Urinary bladder (tissue), 4 donors: Measurements from ENCODE around the gene COX7C. TPM values are rescaled to one million over a fixed set of nuclear protein-coding genes. Genes with fewer than 3 reads are reported as not detected.
"Not testable (repeated sequence)": the region's sequence is repeated elsewhere in the genome, so short reads cannot be mapped to it uniquely, and the experiment has no call there.

ENCODE experiments used
- DNase-seq: peaks from one replicate; pipeline ENCODE4 v3.0.0-alpha.2; 2015; ENCODE audit errors: extremely low spot score
- H3K27ac ChIP-seq: one replicate; pipeline ENCODE4 v1.5.1; 2013; ENCODE audit warnings: low read depth, mild to moderate bottlenecking, moderate library complexity
- H3K36me3 ChIP-seq: one replicate; pipeline ENCODE4 v1.6.1; 2013; ENCODE audit warnings: mild to moderate bottlenecking, moderate library complexity; ENCODE audit not compliant: insufficient read depth
- H3K4me1 ChIP-seq: one replicate; pipeline ENCODE4 v1.6.1; 2013; ENCODE audit warnings: mild to moderate bottlenecking, moderate library complexity; ENCODE audit not compliant: insufficient read depth
- H3K4me3 ChIP-seq: one replicate; pipeline ENCODE4 v1.5.1; 2013; ENCODE audit warnings: low read depth, low read length
- WGBS: extraction: QIAGEN DNeasy Blood & Tissue Kit; methylation state at CpG from one replicate; pipeline ENCODE4 v1.1.7; 2013; 5-methylcytosine and 5-hydroxymethylcytosine counted together
- polyA plus RNA-seq: library from polyadenylated mRNA; stranded (reverse); fragments of 200-250 nt; gene quantifications from one replicate; pipeline ENCODE4 v1.2.3, GENCODE V29; 2013
- small RNA-seq: library from RNA; depleted of rRNA; stranded (forward); fragments of <200 nt; gene quantifications from one replicate; pipeline ENCODE3, GENCODE V24; 2014
- total RNA-seq: library from RNA; depleted of rRNA; stranded (reverse); fragments of >200 nt; gene quantifications from one replicate; pipeline ENCODE4 v1.2.3, GENCODE V29; 2014
- donor health status: healthy with polysubstance abuse.
- donor health status: healthy.

The COX7C gene
- total and polyA plus RNA-seq, 2 donors = 339 to 908 TPM

DNA sequence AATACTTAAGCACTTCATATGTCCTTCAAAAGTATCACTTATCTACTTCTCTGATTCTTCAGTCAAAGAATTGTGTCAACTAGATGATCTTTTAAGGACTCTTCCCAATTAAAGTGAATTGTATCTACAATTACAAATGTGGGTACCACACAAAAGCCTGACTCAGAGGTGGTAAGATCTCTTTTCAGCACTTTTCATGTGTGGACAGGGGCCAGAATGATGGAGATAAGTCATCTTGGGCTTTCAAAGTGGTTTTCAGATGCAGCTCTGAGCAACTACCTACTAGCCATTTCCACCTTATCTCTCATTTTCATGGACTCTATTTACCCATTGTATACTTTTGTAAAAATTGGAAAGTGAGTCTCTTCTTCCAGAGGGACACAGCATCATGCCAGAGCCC is 8.4 kb downstream of the COX7C start:
- no peak for DNase-seq
- no peak overlapping the region for H3K27ac ChIP-seq
- no peaks in the 10 kb centered on the region for H3K4me1 ChIP-seq
- H3K4me3 ChIP-seq = no peak overlapping the region
- H3K36me3 ChIP-seq = peaks cover 2% of the 10 kb centered on the region

DNA sequence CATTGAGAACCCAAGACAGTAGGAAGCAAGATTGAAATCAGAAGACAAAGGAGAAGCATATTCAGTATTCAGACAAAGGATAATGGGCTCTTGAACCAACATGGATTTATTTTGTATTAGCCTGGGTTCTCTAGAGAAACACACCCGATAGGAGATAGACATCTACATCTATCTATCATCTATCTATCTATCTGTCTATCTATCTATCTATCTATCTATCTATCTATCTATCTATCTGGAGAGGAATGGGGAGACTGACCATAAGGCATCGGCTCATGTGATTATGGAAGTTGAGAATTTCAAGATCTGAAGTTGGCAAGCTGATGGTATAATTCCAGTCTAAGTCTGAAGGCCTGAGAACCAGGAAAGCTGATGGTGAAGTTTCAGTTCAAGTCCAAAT is 13.4 kb downstream of the COX7C start:
- WGBS = 96% methylated on average over 2 of the region's 2 CpGs
- DNase-seq = no peak
- Histone ChIP-seq H3K27ac (no peak overlapping the region), H3K4me1 (no peaks in the 10 kb centered on the region), H3K36me3 (no peaks in the 10 kb centered on the region), H3K4me3 (no peak overlapping the region)

DNA sequence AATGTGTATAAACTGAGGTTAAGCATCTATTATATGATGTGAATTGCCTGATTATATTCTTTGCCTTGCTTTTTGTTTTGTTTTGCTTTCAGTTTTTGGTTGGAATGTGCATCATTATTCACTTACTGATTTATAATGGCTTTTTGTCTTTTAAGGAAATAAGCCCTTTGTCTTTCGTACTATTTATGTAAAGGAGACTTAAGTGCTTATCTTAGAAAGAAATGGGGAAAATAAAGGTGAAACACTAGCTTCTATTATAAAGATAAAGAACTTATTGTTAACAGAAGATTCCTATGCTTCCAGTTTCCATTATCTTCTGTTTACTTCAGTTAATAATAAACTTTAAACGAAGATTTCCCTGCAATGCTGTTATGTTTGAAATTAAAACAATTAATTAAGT is 23.3 kb downstream of the COX7C start:
- no peak overlapping the region for H3K4me3 ChIP-seq
- 11% methylated on average over 2 of the region's 2 CpGs for WGBS
- no peak for DNase-seq
- no peaks in the 10 kb centered on the region for H3K4me1 ChIP-seq
- H3K36me3 ChIP-seq = no peaks in the 10 kb centered on the region
- no peak overlapping the region for H3K27ac ChIP-seq

DNA sequence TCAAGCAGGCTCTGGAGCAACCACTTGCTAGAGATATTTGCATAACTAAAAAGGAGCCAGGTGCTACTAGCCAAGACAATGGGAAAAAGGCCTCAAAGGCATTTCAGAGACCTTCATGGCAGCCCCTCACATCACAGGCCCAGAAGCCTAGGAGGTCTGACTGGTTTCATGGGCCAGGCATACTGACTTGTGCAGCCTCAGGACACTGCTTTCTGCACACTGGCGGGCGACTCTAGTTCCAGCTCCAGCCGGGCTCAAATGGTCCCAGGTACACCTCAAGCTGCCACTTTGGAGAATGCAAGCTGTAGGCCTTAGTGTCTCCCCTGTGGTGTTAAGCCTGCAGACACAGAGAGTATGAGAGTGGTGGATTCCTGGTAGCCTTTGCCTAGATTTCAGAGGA is 27.1 kb downstream of the COX7C start:
- H3K4me1 ChIP-seq = no peaks in the 10 kb centered on the region
- H3K36me3 ChIP-seq = no peaks in the 10 kb centered on the region
- 97% methylated on average over 3 of the region's 3 CpGs for WGBS
- DNase-seq = no peak
- no peak overlapping the region for H3K4me3 ChIP-seq
- H3K27ac ChIP-seq = no peak overlapping the region

DNA sequence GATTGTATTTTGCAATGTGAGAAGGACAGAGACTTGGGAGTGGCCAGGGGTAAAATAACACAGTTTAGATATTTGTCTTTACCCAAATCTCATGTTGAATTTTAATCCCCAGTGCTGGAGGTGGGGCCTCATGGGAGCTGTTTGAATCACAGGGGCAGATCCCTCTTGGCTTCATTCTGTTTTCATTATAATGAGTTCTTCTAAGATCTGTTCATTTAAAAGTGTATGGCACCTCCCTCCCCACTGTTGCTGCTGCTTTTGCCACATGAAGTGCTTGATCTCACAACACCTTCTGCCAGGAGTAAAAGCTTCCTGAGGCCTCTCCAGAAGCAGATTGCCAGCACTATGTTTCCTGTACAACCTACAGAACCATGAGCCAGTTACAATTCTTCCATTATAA is 28.1 kb downstream of the COX7C start:
- H3K36me3 ChIP-seq = no peaks in the 10 kb centered on the region
- no peak for DNase-seq

DNA sequence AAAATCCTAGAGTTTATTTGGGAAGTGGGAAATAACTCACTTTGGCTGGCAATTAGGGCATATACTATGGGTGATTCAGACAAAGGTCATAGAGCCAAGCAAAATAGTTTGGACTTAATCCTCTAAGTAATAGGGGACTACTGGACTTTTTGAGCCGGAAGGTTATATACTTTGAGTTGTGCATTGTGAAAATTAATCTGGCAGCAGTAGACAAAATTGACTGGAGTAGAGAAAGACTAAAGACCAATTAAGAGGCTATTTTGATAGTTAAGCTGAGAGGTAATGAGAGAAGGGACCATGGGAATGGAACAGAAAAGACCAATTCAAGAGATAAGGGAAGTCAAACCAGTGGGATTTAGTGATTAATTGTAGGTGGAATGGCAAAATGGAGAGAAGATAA is 28.9 kb downstream of the COX7C start:
- Histone ChIP-seq H3K4me3 (no peak overlapping the region), H3K36me3 (no peaks in the 10 kb centered on the region), H3K27ac (no peak overlapping the region), H3K4me1 (no peaks in the 10 kb centered on the region)
- WGBS = 90% methylated on average over 1 of the region's 1 CpG
- no peak for DNase-seq

More for the DNA sequence above, 28.1 kb downstream of the COX7C start:
- no peak overlapping the region for H3K27ac ChIP-seq
- no peak overlapping the region for H3K4me3 ChIP-seq
- no peaks in the 10 kb centered on the region for H3K4me1 ChIP-seq

DNA sequence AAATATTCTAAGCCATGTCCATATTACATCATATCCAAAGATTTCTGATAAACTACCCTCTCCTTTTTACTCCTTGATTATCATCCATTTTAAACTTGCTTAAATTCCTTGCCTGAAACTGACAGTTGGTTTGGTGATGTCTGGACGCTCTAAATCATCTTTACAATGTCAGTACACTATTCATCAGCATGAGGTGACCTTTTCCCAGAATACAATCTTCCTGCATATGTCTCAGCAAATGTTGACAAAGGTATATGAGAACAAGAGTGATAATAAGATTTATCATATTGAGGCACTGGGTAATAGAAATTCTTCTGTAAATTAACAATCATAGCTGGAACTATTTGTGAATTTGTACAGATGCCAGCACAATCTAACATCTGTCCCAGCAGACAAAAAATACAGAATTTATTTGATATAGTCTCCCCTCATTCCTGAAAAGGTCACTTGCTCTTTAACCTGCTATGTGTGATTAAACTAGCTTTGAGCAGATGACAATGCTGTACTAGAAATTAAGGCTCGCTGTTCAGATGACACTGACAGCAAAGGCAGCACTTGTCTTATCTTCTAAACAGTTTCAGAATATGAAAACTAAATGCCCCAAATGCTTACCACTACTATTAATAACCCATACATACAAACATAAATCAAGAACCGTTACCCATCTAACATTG is 32.2 kb downstream of the COX7C start:
- Histone ChIP-seq H3K36me3 (no peaks in the 10 kb centered on the region), H3K4me3 (no peak overlapping the region), H3K4me1 (no peaks in the 10 kb centered on the region), H3K27ac (no peak overlapping the region)
- 46% methylated on average over 3 of the region's 3 CpGs for WGBS
- DNase-seq = no peak

DNA sequence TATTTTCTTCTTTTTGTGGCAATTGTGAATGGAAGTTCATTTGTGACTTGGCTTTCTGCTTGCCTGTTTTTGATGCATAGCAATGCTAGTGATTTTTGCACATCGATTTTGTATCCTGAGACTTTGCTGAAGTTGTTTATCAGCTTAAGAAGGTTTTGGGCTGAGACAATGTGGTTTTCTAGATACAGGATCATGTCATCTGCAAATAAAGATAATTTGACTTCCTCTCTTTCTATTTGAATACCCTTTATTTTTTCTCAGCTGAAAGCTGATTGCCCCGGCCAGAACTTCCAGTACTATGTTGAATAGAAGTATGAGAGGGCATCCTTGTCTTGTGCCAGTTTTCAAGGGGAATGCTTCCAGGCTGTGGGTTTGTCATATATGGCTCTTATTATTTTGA is 43.0 kb downstream of the COX7C start:
- not testable (repeated sequence) for H3K36me3 ChIP-seq, H3K27ac ChIP-seq, H3K4me3 ChIP-seq, H3K4me1 ChIP-seq, DNase-seq
- WGBS = 79% methylated on average over 2 of the region's 2 CpGs

DNA sequence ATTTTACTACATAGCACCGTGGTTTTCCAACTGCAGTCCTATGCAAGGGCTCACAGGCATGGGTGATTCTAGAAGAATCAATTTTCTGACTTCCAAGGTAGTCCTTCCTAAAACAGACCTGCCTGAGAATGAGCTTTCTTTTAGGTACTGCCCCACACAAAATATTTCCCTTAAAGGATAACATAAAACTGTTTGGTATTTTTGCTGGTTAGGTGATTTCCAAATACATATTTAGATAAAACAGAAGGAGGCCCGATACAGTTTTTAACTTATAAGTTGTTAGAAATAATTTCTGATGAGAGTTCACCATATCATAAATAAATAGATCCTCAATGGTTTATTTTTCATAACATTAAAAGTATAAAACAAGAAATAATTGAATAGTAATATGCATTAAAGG is 46.4 kb downstream of the COX7C start:
- Histone ChIP-seq H3K27ac (no peak overlapping the region), H3K36me3 (no peaks in the 10 kb centered on the region), H3K4me1 (no peaks in the 10 kb centered on the region), H3K4me3 (no peak overlapping the region)
- WGBS = 90% methylated on average over 2 of the region's 2 CpGs
- no peak for DNase-seq

DNA sequence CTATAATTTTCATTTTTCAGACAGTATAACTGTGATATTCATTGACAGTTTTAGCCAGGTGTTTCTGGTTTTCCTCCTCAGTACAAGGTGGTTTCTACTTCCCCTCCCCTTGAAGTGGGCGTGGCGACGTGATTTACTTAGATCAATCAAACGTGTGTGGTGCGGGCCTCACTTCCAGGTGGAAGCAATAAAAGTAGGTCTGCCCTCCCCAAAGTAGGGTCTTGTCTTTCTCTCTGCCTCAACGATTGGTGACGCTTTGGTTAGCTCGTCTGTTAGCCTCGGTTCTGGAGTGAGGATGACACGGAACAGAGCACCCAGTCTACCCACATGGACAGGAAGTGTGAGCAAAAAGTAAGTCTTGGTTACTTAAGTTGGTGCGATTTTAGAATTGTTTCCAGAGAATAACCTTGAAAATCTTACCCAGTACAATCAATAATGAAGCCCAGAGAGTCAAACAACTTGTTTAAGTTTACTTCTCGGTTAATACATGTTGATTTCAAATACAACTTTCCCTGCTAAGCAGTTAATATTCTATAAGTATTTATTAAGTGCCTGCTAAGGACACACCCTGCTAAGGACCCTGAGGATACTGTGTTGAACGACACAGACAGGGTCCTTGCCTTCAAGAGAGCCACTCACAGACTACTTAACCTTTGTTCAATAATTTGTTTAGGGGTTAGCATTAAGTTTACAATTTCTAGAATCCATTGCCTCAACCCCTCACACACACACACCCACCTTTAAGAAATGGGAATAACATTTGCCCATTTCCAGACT is 48.4 kb downstream of the COX7C start:
- no peak for DNase-seq
- Histone ChIP-seq H3K27ac (no peak overlapping the region), H3K36me3 (no peaks in the 10 kb centered on the region), H3K4me1 (no peaks in the 10 kb centered on the region), H3K4me3 (no peak overlapping the region)
- 79% methylated on average over 13 of the region's 13 CpGs for WGBS

DNA sequence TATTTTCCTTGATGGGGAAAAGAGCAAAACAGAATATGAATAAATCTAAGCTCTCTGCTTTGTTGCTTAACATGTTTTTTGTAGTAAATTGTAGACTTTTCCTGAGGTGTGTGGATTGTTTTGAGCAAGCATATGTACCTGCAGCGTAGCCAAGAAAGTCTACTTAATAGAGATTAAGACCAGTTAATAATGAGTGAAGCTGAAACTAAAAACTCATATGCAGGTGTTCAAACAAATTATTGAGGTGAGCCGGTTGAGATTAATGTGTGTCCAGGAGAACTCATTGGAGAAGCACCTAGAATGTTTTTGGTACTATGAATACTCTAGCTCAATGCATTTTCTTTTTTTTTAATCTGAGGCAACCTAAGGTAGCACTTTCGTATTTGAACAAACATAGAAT is 49.2 kb downstream of the COX7C start:
- H3K4me3 ChIP-seq = no peak overlapping the region
- H3K4me1 ChIP-seq = no peaks in the 10 kb centered on the region
- WGBS = 93% methylated on average over 3 of the region's 3 CpGs
- H3K27ac ChIP-seq = no peak overlapping the region
- H3K36me3 ChIP-seq = no peaks in the 10 kb centered on the region
- no peak for DNase-seq

Small RNA genes lying within 50 kb of the gene (small RNA-seq; reads per million reads assigned to genes)
- not detected for gene RNU6-804P
